Body of pancreas (tissue), 4 donors: ENCODE measurements around the gene SWI5.

ENCODE experiments used
- CTCF ChIP-seq, 7 experiments: fragments of 450-650 bp in 4 of 7; fragments of 200-600 bp in 3 of 7; sonication (generic) in 3 of 7; IDR thresholded peaks; one replicate each; pipeline ENCODE4 v1.5.1; 2016 to 2019; ENCODE audit warnings: antibody characterized with exemption in 7 of 7
- POLR2A ChIP-seq, 3 donors: fragments of 450-650 bp; IDR thresholded peaks; one replicate each; pipeline ENCODE4 v1.6.1; 2016; ENCODE audit warnings: antibody characterized with exemption in 3 of 3, mild to moderate bottlenecking in 2 of 3

DNA sequence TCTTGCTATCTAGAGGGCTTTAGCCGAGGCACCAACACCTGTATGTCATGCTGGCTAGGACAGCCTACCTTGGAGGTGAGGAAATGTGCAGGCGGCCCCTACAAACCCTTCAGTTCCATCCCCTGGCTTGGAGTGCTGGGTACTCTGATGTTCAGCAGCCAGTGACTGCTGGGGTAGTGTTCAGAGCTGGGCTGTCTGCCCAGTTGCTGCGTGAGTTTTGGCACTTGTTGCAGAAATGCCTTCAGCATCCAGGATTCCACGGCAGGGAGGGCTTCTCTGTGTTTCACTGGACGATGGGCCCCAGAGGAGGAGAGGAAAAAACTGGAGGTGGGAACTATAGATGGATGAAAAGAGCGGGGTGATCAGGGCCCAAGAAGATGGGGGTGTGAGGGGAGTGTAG, 10.4 kb downstream of the SWI5 start:
- TF ChIP-seq CTCF (IDR thresholded peaks at IDR 0.05), result no peak
- no peak for TF ChIP-seq POLR2A (IDR thresholded peaks at IDR 0.05)
